AG10803 (cell line): Measurements from ENCODE around the gene LRCH1.

ENCODE experiments used
- DNase-seq: peaks from one replicate; pipeline ENCODE4 v3.0.0; 2010; ENCODE audit warnings: low read depth
- H3K4me3 ChIP-seq: 2 replicates; pipeline ENCODE4 v1.5.1; 2011; ENCODE audit warnings: mild to moderate bottlenecking, low read length, control low read depth
- CTCF ChIP-seq: conservative IDR thresholded peaks from 2 replicates; pipeline ENCODE4 v1.5.1; 2011; ENCODE audit warnings: mild to moderate bottlenecking, low read length, control low read depth, inconsistent platforms

LRCH1 gene

GRCh38 chr13:46612267-46612666, 59.3 kb downstream of the LRCH1 start:
- TF ChIP-seq CTCF, result no peak
- no peak overlapping the region for H3K4me3 ChIP-seq
- DNase-seq, result no peak

- H3K4me3 ChIP-seq, result no peak overlapping the region
- no peak for TF ChIP-seq CTCF
- DNase-seq, result no peak
These were observed 60.6 kb downstream of the LRCH1 start for GRCh38 chr13:46613409-46614049.

- no peak for DNase-seq
- TF ChIP-seq CTCF, result no peak
- no peak overlapping the region for H3K4me3 ChIP-seq
These were observed 61.6 kb downstream of the LRCH1 start for GRCh38 chr13:46614582-46614981.

- no peak for TF ChIP-seq CTCF
- peak overlapping the region; percentile 44 for H3K4me3 ChIP-seq
- no peak for DNase-seq
These were observed 63.0 kb downstream of the LRCH1 start for GRCh38 chr13:46615888-46616531.

GRCh38 chr13:46617229-46617721, 64.3 kb downstream of the LRCH1 start:
- no peak overlapping the region for H3K4me3 ChIP-seq
- no peak for TF ChIP-seq CTCF
- no peak for DNase-seq

GRCh38 chr13:46617885-46618284, 64.9 kb downstream of the LRCH1 start:
- H3K4me3 ChIP-seq, result no peak overlapping the region
- TF ChIP-seq CTCF, result no peak
- no peak for DNase-seq

GRCh38 chr13:46618694-46619254, 65.8 kb downstream of the LRCH1 start:
- H3K4me3 ChIP-seq, result no peak overlapping the region
- DNase-seq, result no peak
- no peak for TF ChIP-seq CTCF
